GM21737 (cell line): ENCODE results near the gene CIDEC.
"Not testable (repeated sequence)": the region's sequence is repeated elsewhere in the genome, so short reads cannot be mapped to it uniquely, and the experiment has no call there.

Experiments used
- ATAC-seq: cut with Tn5 transposase; IDR thresholded peaks from one replicate; pipeline ENCODE4 v1.9.1; 2021; ENCODE audit warnings: mild to moderate bottlenecking, moderate library complexity; ENCODE audit not compliant: unreplicated experiment

CIDEC gene

DNA sequence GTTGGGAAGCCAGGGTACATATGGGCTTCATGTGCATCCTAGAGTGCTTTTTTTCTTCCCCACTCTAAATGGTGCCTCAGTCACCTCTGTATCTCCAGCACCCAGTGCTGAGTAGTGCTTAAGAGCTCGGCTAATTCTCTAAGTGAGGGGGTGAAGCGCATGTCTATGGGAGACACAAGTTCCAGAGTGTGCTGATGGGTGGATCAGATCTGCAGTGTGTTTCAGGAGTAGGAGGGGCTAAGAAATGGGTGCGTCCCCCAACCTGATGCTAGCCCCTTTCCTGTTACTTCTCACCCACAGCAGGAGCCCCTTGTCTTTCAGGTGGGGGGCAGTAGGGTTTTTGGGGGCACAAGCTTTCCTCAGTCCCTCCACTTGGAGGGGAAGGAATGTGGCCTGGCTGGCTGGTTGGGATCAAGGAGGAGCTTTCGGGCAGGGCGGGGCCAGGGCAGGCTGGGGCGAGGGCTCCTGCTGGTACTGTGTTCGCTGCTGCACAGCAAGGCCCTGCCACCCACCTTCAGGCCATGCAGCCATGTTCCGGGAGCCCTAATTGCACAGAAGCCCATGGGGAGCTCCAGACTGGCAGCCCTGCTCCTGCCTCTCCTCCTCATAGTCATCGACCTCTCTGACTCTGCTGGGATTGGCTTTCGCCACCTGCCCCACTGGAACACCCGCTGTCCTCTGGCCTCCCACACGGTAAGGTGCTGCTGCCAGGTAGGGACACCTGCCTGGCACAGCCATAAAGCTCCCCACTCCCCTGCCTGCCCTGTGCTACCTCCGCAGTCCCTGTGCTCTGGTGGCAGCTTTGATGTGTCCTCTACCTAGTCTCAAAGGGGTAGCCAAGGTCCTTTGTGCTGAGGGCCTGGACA, 22.6 kb upstream of the CIDEC start, which contains the start of gene IL17RE:
TSS of gene IL17RE (plus strand) at position 477 of the 866 bp plus-strand sequence. CDS start at position 562, 85 bp downstream.
- ATAC-seq, result no peak

DNA sequence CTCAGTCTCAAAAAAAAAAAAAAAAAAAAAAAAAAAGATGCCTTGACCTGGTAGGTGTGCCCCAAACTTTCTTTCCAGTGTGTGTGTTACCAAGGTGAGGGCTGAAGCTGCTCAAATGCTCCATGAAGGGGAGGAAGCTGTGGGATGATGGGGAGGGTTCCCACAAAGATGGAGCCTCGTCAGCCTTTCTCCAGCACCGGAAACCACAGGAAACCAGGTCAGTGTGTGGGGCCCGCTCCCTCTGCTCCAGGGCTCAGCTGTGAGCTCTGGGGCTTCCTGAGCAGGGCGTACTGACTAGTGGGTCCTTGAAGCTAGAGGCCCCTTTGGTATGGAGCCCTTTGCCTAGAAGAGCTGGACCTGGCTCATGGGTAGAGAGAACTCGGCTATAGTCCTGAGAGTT, 21.9 kb upstream of the CIDEC start:
- no peak for ATAC-seq

DNA sequence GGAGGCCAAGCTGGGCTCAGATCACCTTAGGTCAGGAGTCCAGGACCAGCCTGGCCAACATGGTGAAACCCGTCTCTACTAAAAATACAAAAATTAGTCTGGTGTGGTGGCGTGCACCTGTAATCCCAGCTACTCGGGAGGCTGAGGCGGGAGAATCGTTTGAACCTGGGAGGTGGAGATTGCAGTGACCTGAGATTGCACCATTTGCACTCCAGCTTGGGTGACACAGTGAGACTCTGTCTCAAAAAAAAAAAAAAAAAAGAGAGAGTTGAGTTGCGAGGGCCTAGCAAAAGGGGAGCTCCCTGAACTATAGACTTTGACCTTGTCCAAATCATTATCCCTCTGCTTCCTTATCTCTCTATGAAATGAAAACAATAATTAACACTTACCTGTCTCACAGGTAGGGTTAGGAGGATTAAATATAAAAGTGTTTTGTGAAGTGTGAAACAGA, 20.9 kb upstream of the CIDEC start:
- ATAC-seq, result not testable (repeated sequence)

DNA sequence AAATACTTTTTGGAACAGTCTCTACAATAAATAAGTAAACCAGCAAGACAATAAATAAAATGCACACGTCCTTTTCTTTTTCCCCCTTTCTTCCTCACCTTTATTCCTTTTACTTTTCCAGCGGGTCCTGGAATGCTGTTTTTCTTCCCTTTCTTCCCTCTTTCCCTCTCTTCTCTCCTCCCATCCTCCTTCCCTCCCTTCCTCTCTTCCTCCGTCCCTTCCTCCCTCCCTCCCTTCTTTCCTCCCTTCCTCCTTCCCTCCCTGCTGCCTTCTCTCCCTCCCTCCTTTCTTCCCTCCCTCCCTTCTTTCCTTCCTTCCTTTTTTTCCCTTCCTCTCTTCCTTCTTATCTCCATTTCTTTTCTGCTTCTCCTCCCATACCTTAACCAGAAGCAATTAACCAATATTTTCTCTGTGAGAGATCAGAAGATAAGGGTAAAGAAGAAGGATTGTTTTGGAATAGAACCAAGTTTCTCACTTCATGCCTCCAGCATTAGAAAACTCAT, 19.3 kb upstream of the CIDEC start:
- ATAC-seq, result no peak

DNA sequence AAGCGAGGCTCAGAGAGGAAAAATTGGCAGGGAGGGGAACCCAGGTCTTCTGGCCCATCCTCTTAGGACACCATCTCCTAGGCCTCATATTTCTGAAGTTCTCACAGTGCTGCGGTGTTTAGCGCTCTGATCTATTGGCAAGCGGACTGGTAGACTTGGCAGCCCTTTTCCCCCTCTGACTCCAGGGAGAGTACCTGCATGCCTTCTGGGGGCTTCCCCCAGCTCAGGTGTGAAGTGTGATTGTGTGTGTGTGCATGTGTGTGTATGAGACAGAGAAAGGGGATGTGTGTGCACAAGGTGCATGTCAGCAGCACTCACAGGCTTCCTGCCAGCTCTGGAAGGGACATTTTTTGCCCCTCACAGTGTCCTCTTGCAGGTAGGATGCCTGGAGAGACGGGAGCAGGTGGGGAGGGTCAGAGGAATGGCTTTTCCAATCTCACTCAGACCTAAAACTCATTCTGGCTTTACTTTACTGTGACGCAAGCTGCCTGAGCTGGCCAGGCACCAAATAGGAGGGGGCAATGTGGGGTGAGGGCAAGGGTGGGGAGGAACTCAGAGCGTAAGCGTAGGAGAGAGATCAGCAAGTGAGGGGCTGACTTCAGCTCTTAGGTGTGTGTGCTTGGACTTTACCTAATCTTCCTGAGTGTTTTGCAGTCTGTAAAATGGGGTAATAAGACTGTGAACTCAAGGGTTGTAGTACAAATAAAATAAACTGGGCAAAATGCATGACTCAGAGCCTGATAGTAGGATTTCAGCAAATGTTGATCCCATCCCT, 18.6 kb upstream of the CIDEC start:
- no peak for ATAC-seq

DNA sequence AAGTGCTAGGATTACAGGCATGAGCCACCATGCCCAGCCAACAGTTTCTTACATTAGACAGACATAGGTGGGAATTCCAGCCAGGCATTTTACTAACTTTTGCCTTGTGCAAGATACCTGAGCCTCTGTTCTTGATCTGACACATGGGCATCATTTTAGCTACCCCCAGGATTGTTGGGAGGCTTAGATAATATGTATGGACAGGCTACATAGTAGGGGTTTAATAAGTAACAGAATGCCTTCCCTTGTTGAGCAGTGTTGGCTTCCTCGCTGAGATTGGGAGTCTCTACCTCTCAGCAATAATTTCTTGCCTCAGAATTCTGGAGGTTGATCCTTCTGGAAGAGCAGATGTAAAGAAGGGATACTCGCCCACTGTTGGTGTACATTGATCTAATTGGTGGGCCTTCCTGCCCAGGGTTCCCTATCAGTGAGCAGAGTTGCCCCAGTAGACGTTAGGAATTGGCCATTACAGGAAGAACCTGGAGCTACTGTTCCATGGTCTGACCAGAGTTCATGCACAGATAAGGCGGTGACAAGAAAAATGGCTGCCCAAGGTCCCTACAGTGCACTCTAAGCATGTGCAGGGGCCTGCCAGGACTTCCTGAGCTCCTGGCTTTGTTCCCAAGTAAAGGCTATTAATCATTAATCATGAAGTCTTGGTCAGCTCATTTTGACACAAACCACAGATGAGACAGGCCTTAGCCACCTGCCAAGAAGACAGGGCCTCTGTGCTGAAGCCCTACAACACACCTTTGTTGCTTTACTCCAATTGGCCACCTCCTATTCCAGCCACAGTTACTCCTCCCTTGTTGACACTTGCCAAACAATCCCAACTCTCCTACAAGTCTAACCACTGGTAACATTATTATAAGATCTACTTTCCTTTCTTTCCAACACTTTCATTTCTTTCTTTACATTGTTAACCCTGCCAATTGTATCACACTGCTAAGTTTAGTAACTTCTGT, 17.6 kb upstream of the CIDEC start:
- no peak for ATAC-seq

DNA sequence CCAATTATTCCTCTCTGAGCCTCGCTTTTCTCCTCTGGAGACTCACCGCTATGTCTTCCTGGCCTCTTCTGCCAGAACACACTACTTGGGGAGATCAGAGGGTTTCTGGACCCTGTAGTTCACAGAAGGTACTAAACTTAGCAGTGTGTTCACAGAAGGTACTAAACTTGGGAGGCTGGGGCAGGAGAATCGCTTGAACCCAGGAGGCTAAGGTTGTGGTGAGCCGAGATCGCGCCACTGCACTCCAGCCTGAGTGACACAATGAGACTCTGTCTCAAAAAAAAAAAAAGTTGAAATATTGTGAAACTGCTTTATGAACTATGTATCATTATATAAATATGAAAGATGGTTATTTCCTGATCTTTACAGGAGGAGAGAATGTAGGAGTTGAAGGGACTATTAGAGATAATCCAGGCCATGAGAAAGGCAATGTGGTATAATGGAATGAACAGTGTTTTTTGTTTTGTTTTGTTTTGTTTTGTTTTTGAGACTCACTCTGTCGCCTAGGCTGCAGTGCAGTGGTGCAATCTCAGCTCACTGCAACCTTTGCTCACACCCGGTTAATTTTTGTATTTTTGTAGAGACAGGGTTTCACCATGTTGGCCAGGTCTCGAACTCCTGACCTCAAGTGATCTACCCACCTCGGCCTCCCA, 16.8 kb upstream of the CIDEC start:
- not testable (repeated sequence) for ATAC-seq

DNA sequence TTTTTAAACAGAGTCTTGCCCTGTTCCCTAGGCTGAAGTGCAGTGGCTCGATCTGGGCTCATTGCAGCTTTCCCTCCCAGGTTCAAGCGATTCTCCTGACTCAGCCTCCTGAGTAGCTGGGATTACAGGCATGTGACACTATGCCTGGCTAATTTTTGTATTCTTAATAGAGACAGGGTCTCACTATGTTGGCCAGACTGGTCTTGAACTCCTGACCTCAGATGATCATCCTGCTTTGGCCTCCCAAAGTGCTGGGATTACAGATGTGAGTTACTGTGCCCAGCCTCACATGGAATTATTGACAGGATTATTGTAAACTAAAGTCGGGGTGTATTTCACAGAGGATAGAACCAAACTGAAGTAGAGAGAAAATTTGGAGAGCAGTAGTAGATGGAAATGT, 15.7 kb upstream of the CIDEC start:
- not testable (repeated sequence) for ATAC-seq

DNA sequence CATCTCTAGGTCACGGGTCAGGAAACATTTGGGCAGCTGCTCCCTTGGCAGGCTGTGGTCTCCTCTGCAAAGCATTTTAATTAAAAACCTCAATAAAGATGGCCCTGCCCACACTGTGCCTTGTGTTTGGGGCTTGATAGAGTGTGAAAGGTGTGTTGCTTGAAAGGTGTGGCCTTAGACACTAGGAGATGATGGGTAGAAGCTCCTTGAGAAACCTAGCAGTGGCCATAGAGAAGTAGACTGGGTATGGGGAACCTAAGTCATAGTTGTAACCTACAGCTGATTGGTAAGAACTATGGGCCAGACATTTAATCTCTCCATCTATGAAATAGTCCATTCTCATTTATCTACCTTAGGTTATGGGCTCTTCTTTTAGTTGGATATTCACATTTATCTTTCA, 13.7 kb upstream of the CIDEC start:
- no peak for ATAC-seq

DNA sequence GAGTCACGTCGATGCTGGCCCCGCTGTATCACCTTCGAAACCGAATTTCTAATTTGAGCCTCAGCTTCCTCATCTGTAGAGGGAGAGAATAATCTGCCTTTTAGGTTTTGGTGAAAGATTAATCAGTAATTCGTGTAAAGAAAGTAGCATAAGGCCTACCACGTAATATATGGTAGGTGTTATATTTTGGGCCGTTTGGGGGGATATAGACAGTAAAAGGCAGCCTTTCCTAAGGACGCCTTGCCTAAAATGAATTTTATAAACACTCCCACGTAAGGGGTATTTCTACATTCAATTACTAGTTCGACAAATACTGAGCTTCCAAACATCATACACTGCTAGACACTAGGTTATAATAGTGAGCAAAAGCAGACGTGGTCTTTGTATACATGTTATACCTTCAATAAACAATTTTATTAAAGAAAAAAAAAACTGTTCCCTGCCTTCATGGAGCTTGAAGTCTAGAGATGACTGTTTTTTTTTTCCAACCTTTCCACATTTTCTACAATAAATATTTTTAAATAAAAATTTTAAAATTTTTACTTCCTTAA, 11.1 kb upstream of the CIDEC start:
- no peak for ATAC-seq

DNA sequence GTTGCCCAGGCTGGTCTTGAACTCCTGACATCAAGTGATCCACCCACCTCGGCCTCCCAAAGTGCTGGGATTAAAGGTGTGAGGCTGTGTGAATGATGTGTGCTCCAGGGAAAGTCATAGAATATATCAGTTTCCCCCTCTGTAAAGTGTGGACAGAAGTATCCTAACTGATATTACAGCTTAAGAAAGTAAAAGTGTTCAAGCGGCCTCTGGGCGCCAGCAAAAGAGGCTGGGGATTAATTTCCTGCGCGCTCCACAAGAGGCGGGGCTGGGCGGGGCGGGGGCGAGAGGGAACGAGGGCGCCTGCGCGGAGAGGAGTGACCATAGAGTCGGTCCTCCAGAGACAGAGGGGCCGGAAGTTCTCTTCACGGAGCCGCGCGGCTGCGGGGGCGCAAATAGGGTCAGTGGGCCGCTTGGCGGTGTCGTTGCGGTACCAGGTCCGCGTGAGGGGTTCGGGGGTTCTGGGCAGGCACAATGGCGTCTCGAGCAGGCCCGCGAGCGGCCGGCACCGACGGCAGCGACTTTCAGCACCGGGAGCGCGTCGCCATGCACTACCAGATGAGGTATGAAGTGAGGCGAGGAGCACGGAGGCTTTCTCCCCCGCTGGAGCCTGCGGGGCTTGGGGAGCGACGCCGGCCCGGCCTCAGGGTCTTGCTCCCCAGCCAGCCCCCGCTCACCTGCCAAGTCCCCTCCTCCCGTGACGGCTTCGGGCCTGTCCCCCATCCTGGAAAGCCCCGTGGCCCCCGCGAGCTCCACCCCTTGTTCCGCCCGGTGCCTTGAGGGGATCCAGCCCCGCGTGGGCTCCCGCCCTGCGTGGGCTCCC, 10.4 kb upstream of the CIDEC start, which contains the start of gene JAGN1:
TSS of gene JAGN1 (plus strand) at position 362 of the 823 bp plus-strand sequence. CDS start at position 475, 113 bp downstream.
- ATAC-seq, result peak; percentile 84

DNA sequence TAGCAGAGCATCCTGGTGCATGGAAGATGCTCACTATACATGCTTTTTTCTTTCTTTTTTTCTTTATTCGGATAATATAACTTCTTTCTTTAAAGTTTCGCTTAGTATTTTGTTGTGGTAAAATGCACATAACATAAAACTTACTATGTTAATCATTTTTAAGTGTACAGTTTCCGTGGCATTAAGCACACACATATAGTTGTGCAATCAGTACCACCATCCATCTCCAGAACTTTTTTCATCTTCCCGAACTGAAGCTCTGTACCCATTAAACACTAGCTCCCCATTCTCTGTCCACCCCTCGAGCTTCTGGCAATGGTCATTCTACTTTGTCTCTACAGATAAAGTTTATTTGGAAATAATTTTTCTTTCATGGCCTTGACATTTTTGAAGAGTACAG, 9.4 kb upstream of the CIDEC start:
- ATAC-seq, result no peak

DNA sequence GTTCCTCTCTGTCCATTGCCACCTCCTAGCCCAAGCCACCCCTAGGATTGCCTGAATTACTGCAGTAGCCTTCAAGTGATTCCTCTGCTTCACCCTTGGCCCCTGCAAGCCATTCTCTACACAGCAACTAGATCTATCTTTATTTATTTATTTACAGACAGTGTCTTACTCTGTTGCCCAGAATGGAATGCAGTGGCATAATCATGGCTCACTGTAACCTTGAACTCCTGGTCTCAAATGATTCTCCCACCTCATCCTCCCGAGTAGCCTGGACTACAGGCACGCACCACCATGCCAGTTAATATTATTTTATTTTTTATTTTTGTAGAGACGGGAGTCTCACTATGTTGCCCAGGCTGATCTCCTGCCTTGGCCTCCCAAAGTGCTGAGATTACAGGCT, 8.5 kb upstream of the CIDEC start:
- no peak for ATAC-seq

DNA sequence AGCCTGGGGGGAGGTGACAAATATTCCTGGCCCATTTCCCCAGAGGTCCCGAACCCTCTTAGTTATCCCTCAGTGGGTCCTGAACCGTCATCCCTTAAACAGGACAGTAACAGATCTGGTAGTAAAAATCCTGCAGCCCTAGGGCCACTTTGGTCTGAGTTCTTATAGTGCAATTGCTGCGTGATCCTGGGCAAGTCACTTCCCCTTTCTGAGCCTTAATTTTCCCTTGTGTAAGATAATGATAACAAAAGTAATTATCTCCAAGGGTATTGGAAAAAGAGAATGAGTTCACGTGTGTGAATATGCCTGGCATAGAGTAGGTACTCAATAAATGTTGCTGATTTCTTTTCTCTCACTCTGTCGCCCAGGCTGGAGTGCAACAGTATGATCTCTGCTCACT, 7.4 kb upstream of the CIDEC start:
- no peak for ATAC-seq

DNA sequence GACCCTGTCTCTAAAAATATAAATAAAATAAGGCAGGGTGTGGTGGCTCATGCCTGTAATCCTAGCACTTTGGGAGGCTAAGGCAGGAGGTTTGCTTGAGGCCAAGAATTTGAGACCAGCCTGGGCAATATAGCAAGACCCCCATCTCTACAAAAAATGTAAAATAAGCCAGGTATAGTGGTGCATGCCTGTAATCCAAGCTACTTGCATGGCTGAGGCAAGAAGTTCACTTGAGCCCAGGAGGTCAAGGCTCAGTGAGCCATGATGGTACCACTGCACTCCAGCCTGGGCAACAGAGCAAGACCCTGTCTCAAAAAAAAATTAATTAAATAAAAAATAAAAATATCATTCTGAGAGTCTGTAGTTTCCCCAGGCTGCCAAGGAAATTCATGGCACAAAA, 6.3 kb upstream of the CIDEC start:
- no peak for ATAC-seq

DNA sequence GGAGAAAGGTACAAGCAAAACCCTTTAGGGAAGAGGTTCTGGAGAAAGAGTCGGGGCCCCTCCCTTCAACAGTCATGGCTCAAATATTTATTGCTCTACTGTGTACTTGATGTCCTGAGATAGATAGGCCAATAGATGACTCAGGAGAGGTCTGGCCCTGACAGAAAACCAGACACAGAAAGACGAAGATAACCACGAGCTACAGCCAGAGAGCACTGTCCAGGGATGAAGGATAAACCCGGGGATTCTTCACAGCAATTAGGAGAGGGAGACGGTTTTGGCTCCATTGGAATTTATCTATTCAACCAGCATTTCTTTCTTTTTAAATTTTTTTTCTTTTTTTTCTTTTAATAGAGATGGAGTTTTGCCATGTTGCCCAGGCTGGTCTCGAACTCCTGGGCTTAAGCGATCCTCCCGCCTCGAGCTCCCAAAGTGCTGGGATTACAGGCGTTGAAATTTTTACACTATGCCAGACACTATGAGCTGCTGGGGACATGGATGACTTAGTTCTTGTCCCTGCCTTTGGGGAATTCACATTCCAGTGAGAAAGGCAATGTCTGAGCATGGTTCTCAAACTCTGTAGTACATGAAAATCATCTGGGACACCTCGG, 4.6 kb upstream of the CIDEC start:
- no peak for ATAC-seq

DNA sequence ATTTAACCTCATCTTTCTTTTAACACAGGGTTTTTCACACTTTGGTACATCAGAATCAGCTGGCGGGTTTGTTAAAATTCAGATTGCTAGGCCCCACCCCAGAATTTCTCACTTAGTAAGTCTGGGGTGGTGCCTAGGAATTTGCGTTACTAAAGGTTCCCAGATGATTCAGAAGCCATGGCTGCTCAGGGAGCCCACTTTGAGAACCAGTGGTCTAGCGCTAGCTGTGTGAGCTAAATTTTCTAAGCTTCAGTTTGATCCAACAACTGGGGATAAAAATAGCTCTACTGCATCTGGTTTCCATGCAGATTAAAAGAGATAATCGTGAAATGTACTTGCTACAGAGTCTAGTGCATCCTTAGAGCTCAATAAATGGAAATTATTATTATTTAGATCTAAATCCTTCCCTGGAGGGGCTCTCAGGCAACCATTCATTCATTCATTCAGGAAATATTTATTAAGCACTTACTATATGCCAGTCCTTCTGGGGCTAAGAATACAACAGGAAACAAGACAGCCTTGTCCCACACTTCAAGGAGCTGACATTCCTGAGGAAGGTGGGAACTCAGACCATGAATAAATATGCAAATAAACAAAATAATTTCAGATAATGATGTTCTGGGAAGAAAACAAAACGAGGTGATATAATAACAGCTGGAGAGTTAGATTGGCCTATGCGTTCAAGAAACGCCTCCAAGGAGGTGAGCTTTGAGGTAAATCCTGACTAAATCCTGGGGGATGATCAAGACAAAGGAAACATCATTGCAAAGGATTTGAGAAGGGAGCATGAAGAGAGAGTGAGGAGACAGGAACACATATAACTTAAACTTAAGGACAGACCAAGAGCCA, 3.9 kb upstream of the CIDEC start:
- ATAC-seq, result no peak
